T-cell (primary cell): Measurements from ENCODE around the gene CEP112. TPM values are rescaled to one million over a fixed set of nuclear protein-coding genes. Genes with fewer than 3 reads are reported as not detected.
A peak's percentile ranks its signal among the peaks of the same experiment; 100 is the strongest.

Experiments
- ATAC-seq, 4 experiments: fragments of 200-7000 bp in 3 of 4; fragments of 150-1000 bp in 1 of 4; cut with Tn5 transposase; replicated peaks in 1 of 4; 1 replicate in 3 of 4; 2 replicates in 1 of 4; pipeline ENCODE4 v1.10.0; 2021; ENCODE audit warnings: moderate library complexity in 3 of 4, mild to moderate bottlenecking in 2 of 4, moderate number of reproducible peaks in 1 of 4
- CTCF ChIA-PET, 2 donors: fragments of 300-600 bp; sonication (Branson Sonifier 250); formaldehyde crosslinking; loops; one replicate each; lab custom pipeline; 2022; ENCODE audit warnings: antibody characterized with exemption in 2 of 2; lab: Charles Lee
- POLR2A ChIA-PET, 2 donors: fragments of 300-600 bp; sonication (Branson Sonifier 250); formaldehyde crosslinking; loops; one replicate each; lab custom pipeline; 2022; ENCODE audit warnings: antibody characterized with exemption in 2 of 2; lab: Charles Lee
- DNase-seq, 35 experiments: peaks; one replicate each; pipeline versions ENCODE4 v3.0.0 to v3.0.0-alpha.2; 2013 to 2023
- H3K27ac ChIP-seq: one replicate; pipeline ENCODE4 v1.5.1; 2013; ENCODE audit warnings: low read length
- H3K27me3 ChIP-seq, 2 experiments: replicated peaks in 1 of 2; 1 replicate in 1 of 2; 2 replicates in 1 of 2; pipeline versions ENCODE4 v1.6.1 to v1.7.0; 2013; ENCODE audit warnings: low read length in 1 of 2, mixed read lengths in 1 of 2; ENCODE audit not compliant: control insufficient read depth in 2 of 2, insufficient read depth in 2 of 2; ENCODE audit errors: extremely low read depth in 1 of 2
- H3K36me3 ChIP-seq, 2 donors: 1 replicate in 1 of 2; 2 replicates in 1 of 2; pipeline versions ENCODE4 v1.6.1 to v1.7.0; 2013; ENCODE audit warnings: low read length in 1 of 2; ENCODE audit not compliant: control insufficient read depth in 2 of 2, insufficient read depth in 1 of 2; ENCODE audit errors: extremely low read depth in 1 of 2
- H3K4me1 ChIP-seq, 2 experiments: 1 replicate in 1 of 2; 2 replicates in 1 of 2; pipeline versions ENCODE4 v1.6.1 to v1.7.0; 2013; ENCODE audit warnings: low read length in 2 of 2, mixed read lengths in 1 of 2; ENCODE audit not compliant: insufficient read depth in 2 of 2, control insufficient read depth in 1 of 2; ENCODE audit errors: extremely low read depth in 1 of 2
- H3K4me3 ChIP-seq, 2 donors: 1 replicate in 1 of 2; 2 replicates in 1 of 2; pipeline versions ENCODE4 v1.5.1 to v1.7.0; 2013; ENCODE audit warnings: mild to moderate bottlenecking in 2 of 2, low read length in 1 of 2, moderate library complexity in 1 of 2; ENCODE audit not compliant: control insufficient read depth in 1 of 2; ENCODE audit errors: extremely low read depth in 1 of 2
- H3K9me3 ChIP-seq: 2 replicates; pipeline ENCODE4 v1.7.0; 2013
- H3K27ac Mint-ChIP-seq, 2 donors: one replicate each; pipeline ENCODE4 v1.8.0; 2020 to 2021; ENCODE audit warnings: mild to moderate bottlenecking in 2 of 2, mixed read lengths in 2 of 2
- H3K27me3 Mint-ChIP-seq, 2 donors: one replicate each; pipeline ENCODE4 v1.8.0; 2021 to 2022; ENCODE audit warnings: mixed read lengths in 2 of 2
- H3K36me3 Mint-ChIP-seq: one replicate; pipeline ENCODE4 v1.8.0; 2021; ENCODE audit warnings: mixed read lengths
- H3K4me1 Mint-ChIP-seq, 3 donors: one replicate each; pipeline ENCODE4 v1.8.0; 2020 to 2022; ENCODE audit warnings: mixed read lengths in 3 of 3, mild to moderate bottlenecking in 1 of 3
- H3K4me3 Mint-ChIP-seq, 3 donors: one replicate each; pipeline ENCODE4 v1.8.0; 2020 to 2022; ENCODE audit warnings: mild to moderate bottlenecking in 3 of 3, mixed read lengths in 3 of 3, moderate library complexity in 3 of 3
- H3K9me3 Mint-ChIP-seq, 3 donors: one replicate each; pipeline ENCODE4 v1.8.0; 2020 to 2022; ENCODE audit warnings: mixed read lengths in 3 of 3
- WGBS: methylation state at CpG from one replicate; pipeline ENCODE4 v1.1.5; 2013; ENCODE audit warnings: missing lambda C conversion rate; ENCODE audit not compliant: insufficient coverage; 5-methylcytosine and 5-hydroxymethylcytosine counted together
- total RNA-seq, 35 experiments: library from RNA in 6 of 35; stranded (reverse) in 6 of 35; fragments of 120-200 nt in 1 of 35; gene quantifications; one replicate each; pipeline versions ENCODE4 v1.2.1 to v1.2.4 and lab custom pipeline; 2013 to 2026

The CEP112 gene
- total RNA-seq, 5 donors from 2014 or later (not counting 1 experiment from before 2014, with no cell fraction given) = 2.4 to 4.9 (median 4.5) TPM

DNA sequence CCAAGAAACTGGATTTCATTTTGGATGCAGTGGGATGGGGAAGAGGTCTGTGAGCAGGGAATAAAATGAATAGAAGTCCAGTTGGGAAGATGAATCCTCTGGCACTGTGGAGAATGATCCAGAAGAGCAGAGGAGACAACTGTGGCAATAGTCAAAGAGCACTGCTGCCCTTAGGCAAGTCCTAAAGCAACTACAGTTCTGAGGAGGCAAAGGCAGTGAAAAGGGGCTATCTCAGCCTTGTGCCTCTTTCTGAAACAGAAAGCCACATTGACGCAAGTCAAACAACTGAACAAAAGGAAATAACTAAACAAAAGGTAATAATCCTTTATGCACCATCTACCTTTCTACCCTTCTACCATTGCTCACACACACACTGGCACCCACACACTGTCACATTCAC, 392.5 kb downstream of the CEP112 start:
- H3K36me3 Mint-ChIP-seq = peaks cover 8% of the 10 kb centered on the region
- H3K9me3 Mint-ChIP-seq = peaks cover 8 to 19% (median 15%) of the 10 kb centered on the region in 3 donors
- no CpG with 5 or more reads among the region's 1 CpG for WGBS
- no peak overlapping the region for H3K27ac Mint-ChIP-seq
- POLR2A ChIA-PET = no interaction called here
- CTCF ChIA-PET = no interaction called here
- DNase-seq (no peak), ATAC-seq (no peak)
- no peaks in the 10 kb centered on the region for H3K27me3 Mint-ChIP-seq
- no peaks in the 10 kb centered on the region for H3K27me3 ChIP-seq
- H3K4me3 Mint-ChIP-seq = no peak overlapping the region
- H3K4me1 ChIP-seq = peaks cover 0 to 2% of the 10 kb centered on the region in 2 experiments
- H3K36me3 ChIP-seq = no peaks in the 10 kb centered on the region
- H3K9me3 ChIP-seq = no peaks in the 10 kb centered on the region
- no peaks in the 10 kb centered on the region for H3K4me1 Mint-ChIP-seq
- no peak overlapping the region for H3K4me3 ChIP-seq
- H3K27ac ChIP-seq = no peak overlapping the region

DNA sequence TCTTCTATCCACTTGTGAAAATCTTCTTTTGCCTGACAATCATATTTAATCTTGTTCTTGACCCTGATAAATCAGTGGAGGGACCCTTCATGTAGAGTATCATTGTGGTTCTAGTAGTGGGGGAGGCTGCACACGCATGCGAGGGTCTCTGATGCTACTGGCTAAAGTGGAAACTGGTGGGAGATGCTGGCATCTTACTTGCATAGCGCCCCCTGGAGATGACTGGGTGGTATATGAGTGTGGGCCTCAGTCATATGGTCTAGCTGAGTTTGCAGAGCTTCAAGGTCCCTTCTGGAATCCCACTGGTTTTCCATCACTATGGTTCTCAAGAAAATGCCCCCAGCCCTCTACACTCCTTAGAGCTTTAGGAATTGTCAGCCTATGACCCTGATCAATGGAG, 394.1 kb downstream of the CEP112 start:
- Histone ChIP-seq H3K4me3 (no peak overlapping the region), H3K27ac (no peak overlapping the region), H3K36me3 (no peaks in the 10 kb centered on the region), H3K4me1 (peaks cover 0 to 2% of the 10 kb centered on the region in 2 experiments), H3K27me3 (no peaks in the 10 kb centered on the region), H3K9me3 (no peaks in the 10 kb centered on the region)
- DNase-seq (peak in 22 of 35 experiments; percentile 5 to 55 (median 18)), ATAC-seq (peak in 1 of 4 experiments; percentile 35)
- peaks cover 6 to 16% (median 13%) of the 10 kb centered on the region in 3 donors for H3K9me3 Mint-ChIP-seq
- no peaks in the 10 kb centered on the region for H3K4me1 Mint-ChIP-seq
- H3K36me3 Mint-ChIP-seq = peaks cover 8% of the 10 kb centered on the region
- ChIA-PET POLR2A (interaction anchor here in 1 of 2 donors (0.5 kb wide), 1 partner anchor 73 kb away, joined by 4 read pairs; no protein-coding TSS in a partner anchor), CTCF (interaction anchor here in 1 of 2 donors (0.9 kb wide), 1 partner anchor 503 kb away, joined by 3 read pairs; no protein-coding TSS in a partner anchor)
- 80% methylated on average over 2 of the region's 3 CpGs for WGBS
- H3K4me3 Mint-ChIP-seq = no peak overlapping the region
- no peaks in the 10 kb centered on the region for H3K27me3 Mint-ChIP-seq
- H3K27ac Mint-ChIP-seq = no peak overlapping the region

DNA sequence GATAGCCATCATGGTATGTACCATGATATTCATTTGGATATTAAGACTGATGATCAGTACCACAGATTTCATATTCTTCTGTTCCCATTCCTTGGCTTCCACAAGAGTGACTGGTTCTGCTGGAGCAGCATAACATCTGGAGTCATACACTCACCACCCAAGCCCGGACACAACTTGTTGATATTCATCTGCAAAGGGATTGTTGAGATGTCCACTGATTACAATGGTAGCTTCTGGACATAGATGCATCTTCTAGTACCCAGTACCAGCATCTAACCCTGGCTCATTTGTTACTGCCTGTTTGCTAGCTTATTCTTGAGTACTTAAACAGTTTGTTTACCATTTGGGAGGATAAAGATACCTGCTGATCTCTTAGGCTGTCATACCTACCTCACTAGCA, 394.8 kb downstream of the CEP112 start:
- POLR2A ChIA-PET = interaction anchor here in 1 of 2 donors (0.6 kb wide), 1 partner anchor 35 kb away, joined by 12 read pairs; no protein-coding TSS in a partner anchor
- H3K9me3 Mint-ChIP-seq = peaks cover 0 to 9% (median 5%) of the 10 kb centered on the region in 3 donors
- no CpG with 5 or more reads among the region's 1 CpG for WGBS

DNA sequence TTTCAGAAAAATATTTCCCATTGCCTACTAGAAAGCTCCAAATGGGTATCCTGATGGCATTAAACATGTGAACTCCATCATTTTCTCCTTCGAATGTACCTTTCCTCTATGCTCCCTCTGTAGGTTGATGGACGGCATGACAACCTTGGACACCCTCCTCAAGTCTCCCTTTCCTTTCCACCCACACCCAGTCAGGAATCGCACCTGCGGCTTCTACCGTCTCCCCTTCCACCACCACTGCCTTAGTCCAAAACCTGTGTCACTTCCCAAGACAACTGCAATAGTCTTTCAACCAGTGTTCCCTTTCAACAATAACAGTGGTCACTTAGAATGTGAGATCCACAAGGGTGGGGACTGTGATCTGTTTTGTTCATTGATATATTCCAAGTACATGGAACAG, 397.4 kb downstream of the CEP112 start:
- Histone ChIP-seq H3K9me3 (no peaks in the 10 kb centered on the region), H3K4me3 (no peak overlapping the region), H3K27ac (no peak overlapping the region), H3K4me1 (peaks cover 0 to 2% of the 10 kb centered on the region in 2 experiments), H3K36me3 (no peaks in the 10 kb centered on the region), H3K27me3 (no peaks in the 10 kb centered on the region)
- Mint-ChIP-seq H3K27me3 (no peaks in the 10 kb centered on the region), H3K9me3 (no peaks in the 10 kb centered on the region), H3K36me3 (no peaks in the 10 kb centered on the region), H3K4me3 (no peak overlapping the region), H3K4me1 (no peaks in the 10 kb centered on the region), H3K27ac (no peak overlapping the region)
- POLR2A ChIA-PET = no interaction called here
- 53% methylated on average over 3 of the region's 5 CpGs for WGBS
- ATAC-seq (no peak), DNase-seq (peak in 3 of 35 experiments; percentile 7 to 40 (median 8))
- CTCF ChIA-PET = interaction anchor here (0.7 to 1.5 kb wide), 7 partner anchors 338 to 501 kb away, joined by 3 to 7 read pairs (median 3); no protein-coding TSS in a partner anchor

More for the DNA sequence above, 394.8 kb downstream of the CEP112 start:
- Histone ChIP-seq H3K27ac (no peak overlapping the region), H3K36me3 (no peaks in the 10 kb centered on the region), H3K9me3 (no peaks in the 10 kb centered on the region), H3K27me3 (no peaks in the 10 kb centered on the region), H3K4me3 (no peak overlapping the region), H3K4me1 (peaks cover 0 to 2% of the 10 kb centered on the region in 2 experiments)
- Mint-ChIP-seq H3K27me3 (no peaks in the 10 kb centered on the region), H3K4me1 (no peaks in the 10 kb centered on the region), H3K36me3 (peaks cover 3% of the 10 kb centered on the region), H3K27ac (no peak overlapping the region), H3K4me3 (no peak overlapping the region)
- ATAC-seq = no peak
- CTCF ChIA-PET = interaction anchor here in 1 of 2 donors (0.6 to 0.9 kb wide), 3 partner anchors 19 to 503 kb away, joined by 3 to 4 read pairs (median 3); no protein-coding TSS in a partner anchor
- DNase-seq = no peak

DNA sequence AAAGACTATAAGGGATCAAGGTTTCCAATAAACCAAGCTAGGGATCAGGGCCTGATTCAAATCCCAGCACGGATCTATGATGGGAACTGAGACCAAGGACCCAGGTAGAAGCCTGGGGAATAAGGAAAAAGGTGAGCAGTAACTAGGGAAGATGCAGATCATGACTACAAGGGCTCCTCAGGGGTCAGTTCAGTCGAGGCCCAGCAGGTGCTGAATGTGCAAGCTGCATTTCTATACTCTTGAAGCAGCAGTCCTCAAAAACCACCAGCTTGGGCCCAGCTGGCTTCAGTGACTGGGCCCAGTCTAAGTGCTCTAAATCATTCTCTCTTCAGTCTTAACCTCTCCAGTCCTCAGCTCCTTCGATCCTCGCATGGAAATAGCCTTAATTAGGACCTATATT, 401.7 kb downstream of the CEP112 start:
- WGBS = 54% methylated on average over 4 of the region's 4 CpGs
- H3K9me3 Mint-ChIP-seq = no peaks in the 10 kb centered on the region

DNA sequence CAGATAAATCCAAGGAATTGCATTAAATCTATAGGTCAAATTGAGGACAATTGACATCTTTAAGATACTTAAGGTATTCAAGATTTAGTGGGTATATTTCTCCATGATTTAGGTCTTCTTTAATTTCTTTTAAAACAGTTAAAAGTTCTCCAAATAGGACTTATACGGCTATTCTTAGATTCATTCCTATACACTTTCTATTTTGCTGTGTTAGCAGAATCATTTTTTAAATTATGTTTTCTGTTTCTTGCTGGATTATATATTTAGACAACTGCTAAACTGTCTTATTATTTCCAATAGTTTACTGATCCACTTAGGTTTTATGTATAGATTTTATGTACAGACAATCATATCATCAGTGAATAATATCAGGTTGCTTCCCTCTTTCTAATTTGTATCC, 404.4 kb downstream of the CEP112 start:
- ATAC-seq = no peak
- CTCF ChIA-PET = no interaction called here
- Mint-ChIP-seq H3K27ac (no peak overlapping the region), H3K4me3 (no peak overlapping the region), H3K9me3 (no peaks in the 10 kb centered on the region), H3K4me1 (no peaks in the 10 kb centered on the region), H3K36me3 (no peaks in the 10 kb centered on the region), H3K27me3 (peaks cover 2 to 4% of the 10 kb centered on the region in 2 donors)
- DNase-seq = no peak
- no peaks in the 10 kb centered on the region for H3K36me3 ChIP-seq
- no peaks in the 10 kb centered on the region for H3K9me3 ChIP-seq
- H3K4me3 ChIP-seq = no peak overlapping the region
- POLR2A ChIA-PET = no interaction called here
- no CpG with 5 or more reads among the region's 1 CpG for WGBS
- no peaks in the 10 kb centered on the region for H3K4me1 ChIP-seq
- H3K27ac ChIP-seq = no peak overlapping the region
- H3K27me3 ChIP-seq = no peaks in the 10 kb centered on the region

More for the DNA sequence above, 401.7 kb downstream of the CEP112 start:
- POLR2A ChIA-PET = no interaction called here
- no peaks in the 10 kb centered on the region for H3K4me1 Mint-ChIP-seq
- no peaks in the 10 kb centered on the region for H3K36me3 Mint-ChIP-seq
- Histone ChIP-seq H3K4me1 (no peaks in the 10 kb centered on the region), H3K4me3 (no peak overlapping the region), H3K9me3 (no peaks in the 10 kb centered on the region), H3K27me3 (no peaks in the 10 kb centered on the region), H3K27ac (no peak overlapping the region), H3K36me3 (no peaks in the 10 kb centered on the region)
- no peak overlapping the region for H3K4me3 Mint-ChIP-seq
- no peak overlapping the region for H3K27ac Mint-ChIP-seq
- CTCF ChIA-PET = no interaction called here
- DNase-seq (no peak), ATAC-seq (no peak)
- peaks cover 2 to 4% of the 10 kb centered on the region in 2 donors for H3K27me3 Mint-ChIP-seq
